GM21447 (cell line): Measurements from ENCODE around the gene CRAT.

Source experiments
- ATAC-seq: cut with Tn5 transposase; IDR thresholded peaks from one replicate; pipeline ENCODE4 v1.9.1; 2021; ENCODE audit not compliant: unreplicated experiment

CRAT gene

GRCh38 chr9:129093602-129094386 is 16.8 kb downstream of the CRAT start:
- no peak for ATAC-seq

GRCh38 chr9:129089246-129089645 is 21.3 kb downstream of the CRAT start:
- ATAC-seq: no peak

GRCh38 chr9:129084087-129084486 is 26.5 kb downstream of the CRAT start:
- no peak for ATAC-seq

- no peak for ATAC-seq
Measured at GRCh38 chr9:129081388-129081904, 29.1 kb downstream of the CRAT start.

GRCh38 chr9:129080601-129081387 is 29.8 kb downstream of the CRAT start, which contains the start of gene DOLPP1:
DOLPP1 (plus strand) TSS chr9:129081111; CDS start chr9:129081132, 21 bp downstream.
- ATAC-seq: peak; percentile 91

GRCh38 chr9:129080298-129080600 is 30.3 kb downstream of the CRAT start:
- no peak for ATAC-seq

- no peak for ATAC-seq
Measured at GRCh38 chr9:129079829-129080228, 30.8 kb downstream of the CRAT start.

- ATAC-seq: no peak
Measured at GRCh38 chr9:129078691-129079503, 31.7 kb downstream of the CRAT start.

GRCh38 chr9:129077236-129077635 is 33.4 kb downstream of the CRAT start:
- ATAC-seq: no peak

GRCh38 chr9:129076640-129077037 is 34.0 kb downstream of the CRAT start:
- no peak for ATAC-seq

GRCh38 chr9:129075996-129076639 is 34.5 kb downstream of the CRAT start:
- no peak for ATAC-seq

- ATAC-seq: no peak
Measured at GRCh38 chr9:129074106-129074505, 36.5 kb downstream of the CRAT start.

GRCh38 chr9:129073404-129073803 is 37.2 kb downstream of the CRAT start:
- ATAC-seq: no peak

GRCh38 chr9:129072171-129072570 is 38.4 kb downstream of the CRAT start:
- ATAC-seq: no peak

- ATAC-seq: no peak
Measured at GRCh38 chr9:129071526-129072126, 39.0 kb downstream of the CRAT start.

GRCh38 chr9:129070696-129071525 is 39.7 kb downstream of the CRAT start:
- no peak for ATAC-seq

GRCh38 chr9:129069862-129070641 is 40.5 kb downstream of the CRAT start:
- no peak for ATAC-seq

GRCh38 chr9:129068990-129069861 is 41.4 kb downstream of the CRAT start:
- ATAC-seq: peak; percentile 71
